HG03520 (cell line): ENCODE results near the gene TJP1.

ENCODE experiments used
- ATAC-seq: cut with Tn5 transposase; IDR thresholded peaks from one replicate; pipeline ENCODE4 v1.9.1; 2021; ENCODE audit warnings: mild to moderate bottlenecking, moderate library complexity; ENCODE audit not compliant: unreplicated experiment

Gene TJP1

GRCh38 chr15:29822100-29822683 lies at the start of gene TJP1:
TSS of gene TJP1 (minus strand) at chr15:29822468. CDS start at chr15:29822028, 440 bp downstream.
- no peak for ATAC-seq

GRCh38 chr15:29871401-29871800 lies 49.1 kb upstream of the TJP1 start:
- no peak for ATAC-seq

- no peak for ATAC-seq
Observed at GRCh38 chr15:29870495-29871151, 48.4 kb upstream of the TJP1 start.

DNA sequence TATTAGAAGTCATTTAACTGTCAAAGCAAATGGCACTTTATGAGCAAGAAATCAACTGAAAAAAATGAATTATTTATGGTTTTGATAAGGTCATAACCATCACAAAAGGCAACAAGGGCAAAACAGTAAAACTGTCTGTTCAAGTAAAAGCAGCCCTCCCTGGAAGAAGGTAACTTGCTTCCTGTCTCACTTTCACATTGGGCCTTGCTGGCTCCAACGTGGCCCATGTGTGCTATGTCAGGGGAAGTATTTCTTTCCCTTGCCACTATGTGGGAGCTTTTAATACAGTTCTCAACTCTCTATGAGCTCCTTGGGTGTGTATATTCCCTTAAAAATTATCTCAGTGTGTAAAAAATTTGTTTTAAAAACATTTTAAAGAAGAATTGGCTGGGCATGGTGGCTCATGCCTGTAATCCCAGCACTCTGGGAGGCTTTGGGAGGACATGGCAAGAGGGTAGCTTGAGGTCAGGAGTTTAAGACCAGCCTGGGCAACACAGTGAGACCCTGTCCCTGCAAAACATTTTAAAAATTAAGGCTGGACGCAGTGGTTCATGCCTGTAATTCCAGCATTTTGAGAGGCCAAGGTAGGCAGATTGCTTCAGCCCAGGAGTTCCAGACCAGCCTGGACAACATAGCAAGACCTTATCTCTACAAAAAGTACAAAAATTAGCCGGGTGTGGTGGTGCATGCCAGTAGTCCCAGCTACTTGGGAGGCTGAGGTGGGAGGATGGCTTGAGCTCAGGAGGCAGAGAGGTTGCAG lies 45.2 kb upstream of the TJP1 start:
- ATAC-seq, result no peak

GRCh38 chr15:29866337-29866736 lies 44.1 kb upstream of the TJP1 start:
- ATAC-seq, result no peak

GRCh38 chr15:29864501-29864900 lies 42.2 kb upstream of the TJP1 start:
- no peak for ATAC-seq

GRCh38 chr15:29863438-29863837 lies 41.2 kb upstream of the TJP1 start:
- no peak for ATAC-seq

DNA sequence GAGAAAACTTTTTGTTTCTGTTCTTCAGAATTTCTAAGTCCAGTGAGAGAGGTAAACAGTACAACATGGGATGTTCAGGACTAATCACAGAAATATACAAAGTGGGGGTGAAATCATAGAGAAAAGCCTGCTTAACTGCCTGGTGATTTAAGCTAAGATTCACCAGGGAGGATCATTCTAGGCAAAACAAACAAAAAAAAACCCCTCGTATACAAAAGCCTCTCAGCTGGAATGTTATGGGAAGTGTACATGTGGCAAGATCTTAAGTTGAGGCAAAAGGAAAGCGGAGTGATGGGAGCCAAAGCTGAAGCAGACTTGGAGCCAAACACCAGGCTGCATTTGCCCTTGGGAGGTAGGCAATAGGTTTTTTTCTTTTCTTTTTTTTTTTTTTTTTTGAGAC lies 40.0 kb upstream of the TJP1 start:
- no peak for ATAC-seq

GRCh38 chr15:29860872-29861271 lies 38.6 kb upstream of the TJP1 start:
- no peak for ATAC-seq

DNA sequence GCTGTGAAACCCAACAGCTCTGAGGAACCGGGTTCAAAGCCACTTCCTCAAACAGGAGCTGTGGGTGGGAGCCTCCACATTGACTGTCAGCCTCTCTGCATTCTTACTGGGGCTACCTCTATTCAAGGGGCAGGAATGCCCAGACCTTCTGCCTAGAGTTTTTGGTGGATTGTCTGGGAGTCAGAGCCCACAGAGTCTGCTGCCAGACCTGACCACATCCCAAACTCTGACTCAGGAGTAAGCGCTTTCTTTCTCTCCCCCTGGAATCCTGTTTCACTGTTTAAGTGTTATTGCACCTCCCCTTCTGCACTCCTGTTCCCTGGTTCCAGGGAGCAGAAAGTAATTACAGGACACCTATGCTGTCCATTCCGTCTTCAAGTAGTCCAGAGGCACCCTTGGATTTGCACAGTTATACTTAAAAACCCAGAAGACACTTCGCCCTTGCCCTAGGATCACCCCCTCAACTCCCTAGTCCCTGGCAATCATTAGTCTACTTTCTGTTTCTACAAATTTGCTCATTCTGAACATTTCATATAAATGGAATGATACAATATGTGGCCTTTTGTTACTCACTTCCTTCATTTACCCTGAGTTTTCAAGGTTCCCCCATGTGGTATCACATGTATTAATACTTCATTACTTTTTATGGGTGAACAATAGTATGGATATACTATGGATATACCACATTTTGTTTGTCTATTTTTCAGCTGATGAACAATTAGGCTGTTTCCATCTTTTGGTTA lies 37.9 kb upstream of the TJP1 start:
- no peak for ATAC-seq

DNA sequence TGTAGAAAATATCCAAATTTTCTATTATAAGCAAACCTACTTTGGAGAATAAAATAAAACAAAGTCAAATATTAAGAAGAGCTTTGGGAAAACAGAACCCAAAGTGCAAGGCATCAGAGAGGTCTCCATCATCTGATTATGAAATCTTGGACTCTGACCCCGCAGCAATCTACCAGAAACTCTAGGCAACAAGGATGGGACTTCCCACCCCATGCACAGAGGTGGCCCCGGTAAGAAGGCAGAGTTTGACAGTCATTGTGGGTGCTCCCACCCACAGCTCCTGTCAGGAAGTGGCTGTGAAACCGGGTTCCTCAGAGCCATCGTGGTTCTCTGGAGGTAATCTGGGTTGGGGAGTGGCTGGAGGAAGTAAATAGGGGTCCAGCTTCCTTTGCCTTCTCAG lies 37.0 kb upstream of the TJP1 start:
- ATAC-seq, result no peak

GRCh38 chr15:29857221-29857789 lies 35.0 kb upstream of the TJP1 start:
- no peak for ATAC-seq

DNA sequence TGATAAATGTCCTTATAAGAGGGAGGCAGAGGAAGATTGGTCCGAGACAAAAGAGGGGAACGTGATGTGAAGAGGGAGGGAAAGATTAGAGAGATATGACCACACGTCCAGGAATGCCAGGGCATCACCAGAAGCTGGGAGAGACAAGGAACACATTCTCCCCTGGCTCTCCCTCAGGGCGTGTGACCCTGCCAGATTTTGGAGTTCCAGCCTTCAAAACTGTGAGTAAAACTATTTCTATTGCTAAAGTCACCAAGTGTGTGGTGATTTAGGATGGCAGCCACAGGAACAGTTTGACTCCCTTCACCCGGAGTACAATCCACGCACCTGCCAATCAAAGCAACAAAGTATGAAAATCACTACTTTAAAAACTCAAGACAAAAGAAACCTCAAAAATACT lies 32.1 kb upstream of the TJP1 start:
- ATAC-seq, result no peak

DNA sequence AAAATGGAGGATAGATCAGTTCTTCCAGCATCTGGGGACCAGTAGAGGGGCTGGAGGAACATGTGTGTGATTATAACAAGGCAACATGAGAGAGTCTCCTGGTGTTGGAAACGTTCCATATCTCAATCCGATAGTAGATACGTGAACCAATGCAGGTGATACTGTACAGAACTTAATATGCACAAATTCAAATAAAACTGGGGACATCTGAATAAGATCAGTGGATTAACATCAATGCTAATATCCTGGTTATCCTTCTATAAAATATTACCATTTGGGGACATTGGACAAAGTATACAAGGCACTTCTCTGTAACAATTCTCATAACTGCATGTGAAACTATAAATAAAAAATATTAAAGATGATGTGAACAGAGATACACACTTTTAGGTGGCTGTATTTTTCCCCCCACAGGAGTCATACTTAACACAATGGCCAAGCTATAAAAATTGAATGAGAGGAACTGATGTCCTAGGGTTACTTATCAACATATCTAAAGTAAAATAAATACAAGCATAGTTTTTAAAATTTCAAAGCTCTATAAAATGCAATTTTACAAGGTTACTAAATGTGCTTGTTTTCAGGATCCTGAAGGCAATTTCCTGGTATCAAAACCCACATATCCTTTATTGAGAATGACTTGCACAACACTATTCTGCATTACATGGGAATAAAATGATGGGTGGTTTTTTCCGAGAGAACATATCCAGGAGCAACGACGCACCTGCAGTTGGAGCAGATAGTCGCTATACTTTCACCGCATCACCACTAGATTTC lies 31.1 kb upstream of the TJP1 start:
- no peak for ATAC-seq

GRCh38 chr15:29852201-29852600 lies 29.9 kb upstream of the TJP1 start:
- ATAC-seq, result no peak

DNA sequence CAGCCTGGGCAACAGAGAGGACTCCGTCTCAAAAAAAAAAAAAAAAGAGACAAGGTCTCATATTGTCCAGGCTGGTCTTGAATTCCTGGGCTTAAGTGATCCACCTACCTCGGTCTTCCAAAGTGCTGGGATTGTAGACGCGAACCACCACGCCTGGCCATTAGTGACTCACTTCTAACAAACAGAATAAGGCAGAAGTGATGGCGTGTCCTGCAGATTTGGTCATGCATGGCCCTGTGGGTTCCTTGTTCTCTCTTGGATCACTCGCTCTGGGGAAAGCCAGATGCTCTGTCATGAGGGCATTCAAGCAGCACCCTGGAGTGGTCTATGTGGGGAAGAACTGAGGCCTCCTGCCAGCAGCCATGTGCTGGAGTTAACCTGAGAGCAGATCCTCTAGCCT lies 27.4 kb upstream of the TJP1 start:
- no peak for ATAC-seq

DNA sequence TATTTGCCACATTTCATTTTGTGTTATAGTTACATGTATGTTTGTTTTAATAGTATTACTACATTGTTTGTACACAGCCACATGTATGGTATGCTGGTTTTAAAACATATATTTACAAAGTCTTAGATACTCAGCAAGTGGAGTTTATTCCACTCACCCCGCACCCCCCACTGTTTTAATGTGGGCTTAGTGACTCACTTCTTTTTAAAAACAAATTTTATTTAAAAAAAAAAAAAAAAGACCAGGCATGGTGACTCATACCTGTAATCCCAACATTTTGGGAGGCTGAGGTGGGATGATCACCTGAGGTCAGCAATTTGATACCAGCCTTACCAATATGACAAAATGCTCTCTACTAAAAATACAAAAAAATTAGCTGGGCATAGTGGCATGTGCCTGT lies 26.9 kb upstream of the TJP1 start:
- ATAC-seq, result no peak

DNA sequence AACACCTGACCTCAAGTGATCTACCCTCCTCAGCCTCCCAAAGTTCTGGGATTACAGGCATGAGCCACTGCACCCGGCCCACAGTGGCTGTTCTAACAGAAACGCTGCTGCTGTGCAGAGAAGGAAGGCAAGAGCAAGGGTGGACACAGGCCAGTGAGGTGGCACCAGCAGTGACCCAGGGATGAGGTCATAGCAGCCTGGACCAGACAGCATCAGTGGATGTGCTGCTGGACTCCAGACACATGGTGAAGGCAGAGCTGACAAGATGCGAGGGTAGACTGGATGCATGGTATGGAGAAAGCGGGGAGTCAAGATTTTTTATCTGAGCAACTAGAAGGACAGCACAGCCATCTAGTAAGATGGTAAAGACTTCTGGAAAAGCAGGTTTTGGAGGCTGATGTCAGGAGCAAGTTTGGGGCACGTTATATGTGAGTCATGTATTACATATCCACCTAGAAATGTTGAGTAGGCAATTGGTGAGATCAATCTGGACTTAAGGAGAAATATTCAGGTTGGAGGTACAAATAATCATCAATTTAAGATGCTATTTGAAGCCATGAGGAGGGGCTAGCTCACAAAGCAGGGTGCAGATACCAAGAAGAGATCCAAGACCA lies 22.1 kb upstream of the TJP1 start:
- ATAC-seq, result no peak

DNA sequence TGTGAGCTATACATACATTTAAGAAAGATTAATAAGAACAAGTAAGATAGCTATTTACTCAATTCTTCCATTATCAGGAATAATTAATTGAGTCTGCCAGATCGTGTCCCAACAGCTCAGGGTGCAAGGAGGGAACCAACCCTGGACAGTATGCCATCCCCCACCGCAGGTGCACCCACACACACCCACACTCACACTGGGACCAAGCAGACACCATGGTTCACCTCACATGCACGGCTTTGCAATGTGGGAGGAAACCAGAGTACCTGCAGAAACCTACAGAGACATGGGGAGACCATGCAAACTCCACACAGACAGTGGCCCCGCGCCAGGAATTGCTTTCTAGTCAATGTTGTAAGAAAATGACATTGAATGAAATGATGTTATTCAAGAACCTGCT lies 20.0 kb upstream of the TJP1 start:
- no peak for ATAC-seq

DNA sequence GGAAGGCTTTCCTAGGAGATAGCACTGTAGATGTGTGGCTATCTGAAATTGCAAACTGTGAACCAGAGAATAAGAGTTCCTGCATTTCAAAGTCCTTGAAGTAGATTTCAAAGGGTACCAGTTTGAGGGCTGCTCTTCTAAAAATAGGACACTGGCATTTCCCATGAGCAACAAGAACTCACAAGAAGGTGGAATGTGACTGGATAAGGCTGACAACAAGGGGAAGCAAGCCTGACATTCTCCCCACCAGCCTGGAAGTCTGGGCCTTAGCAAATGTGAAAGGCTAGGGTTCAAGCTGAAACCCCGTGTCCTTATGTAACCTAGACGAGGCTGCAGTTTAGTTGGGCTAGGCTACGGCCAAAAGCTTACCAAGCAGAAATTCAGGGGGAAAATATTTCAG lies 18.7 kb upstream of the TJP1 start:
- ATAC-seq, result no peak
